ENCODE results near the gene PIGK.

GRCh38 chr1:77202751-77203150 lies 16.5 kb downstream of the PIGK start:
- TF ChIP-seq CTCF (IDR thresholded peaks at IDR 0.05) = no peak
- TF ChIP-seq POLR2A (IDR thresholded peaks at IDR 0.05) = no peak
